Mucosa of rectum (tissue), 2 donors: Measurements from ENCODE around the gene USP48.

Experiments
- H3K27ac ChIP-seq, 2 donors: one replicate each; pipeline ENCODE4 v1.7.0; 2013; ENCODE audit warnings: inconsistent platforms in 2 of 2, low read depth in 2 of 2, low read length in 2 of 2
- H3K27me3 ChIP-seq, 2 donors: one replicate each; pipeline ENCODE4 v1.7.0; 2013; ENCODE audit warnings: low read length in 2 of 2; ENCODE audit not compliant: control insufficient read depth in 2 of 2, insufficient read depth in 2 of 2
- H3K36me3 ChIP-seq, 2 donors: one replicate each; pipeline ENCODE4 v1.7.0; 2013; ENCODE audit warnings: low read length in 2 of 2; ENCODE audit not compliant: control insufficient read depth in 2 of 2, insufficient read depth in 2 of 2
- H3K4me1 ChIP-seq, 2 donors: one replicate each; pipeline ENCODE4 v1.7.0; 2013; ENCODE audit warnings: low read length in 2 of 2, mild to moderate bottlenecking in 1 of 2; ENCODE audit not compliant: control insufficient read depth in 2 of 2, insufficient read depth in 2 of 2
- H3K4me3 ChIP-seq, 2 donors: one replicate each; pipeline ENCODE4 v1.7.0; 2013; ENCODE audit warnings: low read length in 2 of 2
- H3K9ac ChIP-seq, 2 donors: one replicate each; pipeline ENCODE4 v1.7.0; 2013; ENCODE audit warnings: low read length in 2 of 2, low read depth in 1 of 2, mild to moderate bottlenecking in 1 of 2
- H3K9me3 ChIP-seq, 2 donors: one replicate each; pipeline ENCODE4 v1.7.0; 2013; ENCODE audit warnings: low read length in 2 of 2; ENCODE audit not compliant: control insufficient read depth in 2 of 2
- donor health status: healthy.
- donor health status: Normal muscosa, but diverticular disease.

The USP48 gene

DNA sequence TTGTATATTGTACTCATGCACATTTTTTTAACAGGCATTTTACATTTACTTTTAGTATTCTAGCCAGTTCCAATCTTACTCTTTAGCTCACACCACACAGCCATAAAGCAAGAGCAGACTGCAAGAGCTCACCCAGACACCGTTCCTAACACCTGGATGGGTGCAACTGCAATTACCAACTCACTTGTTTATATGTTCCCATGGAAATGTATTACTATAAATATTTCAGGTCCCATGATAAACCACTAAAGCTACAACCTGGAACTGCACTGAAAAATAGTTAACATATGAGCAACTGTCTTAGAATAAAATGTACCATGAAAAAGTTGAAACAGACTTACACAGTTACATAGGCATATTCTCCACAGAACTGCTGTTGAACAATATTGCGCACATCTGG, 30.8 kb downstream of the USP48 start:
- H3K27me3 ChIP-seq: no peaks in the 10 kb centered on the region
- no peak overlapping the region for H3K4me3 ChIP-seq
- peaks cover 32 to 45% of the 10 kb centered on the region in 2 donors for H3K36me3 ChIP-seq
- no peak overlapping the region for H3K27ac ChIP-seq
- no peak overlapping the region for H3K9ac ChIP-seq
- no peaks in the 10 kb centered on the region for H3K9me3 ChIP-seq
- no peaks in the 10 kb centered on the region for H3K4me1 ChIP-seq

DNA sequence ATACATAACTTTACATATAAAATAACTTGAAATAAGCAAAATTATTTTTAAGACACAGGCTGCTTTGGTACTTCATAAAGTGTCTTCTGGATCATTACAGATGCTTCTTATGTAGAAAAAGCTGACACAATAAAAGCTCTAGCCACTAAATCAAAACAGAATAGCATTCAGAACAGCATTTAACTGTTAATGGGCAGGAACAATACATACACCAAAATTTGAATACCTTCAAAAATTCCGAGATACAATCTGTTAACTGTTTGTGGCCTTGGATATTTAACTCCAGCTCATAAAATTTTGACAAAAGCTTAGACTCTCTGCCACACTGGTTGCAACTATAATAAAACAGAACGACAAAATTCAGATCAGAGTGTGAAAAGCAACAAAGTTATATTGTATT, 31.7 kb downstream of the USP48 start:
- Histone ChIP-seq H3K27ac (no peak overlapping the region), H3K36me3 (peaks cover 37 to 49% of the 10 kb centered on the region in 2 donors), H3K4me3 (no peak overlapping the region), H3K9ac (no peak overlapping the region), H3K4me1 (no peaks in the 10 kb centered on the region), H3K27me3 (no peaks in the 10 kb centered on the region), H3K9me3 (no peaks in the 10 kb centered on the region)

- Histone ChIP-seq H3K9ac (no peak overlapping the region), H3K9me3 (no peaks in the 10 kb centered on the region), H3K27me3 (no peaks in the 10 kb centered on the region), H3K4me3 (no peak overlapping the region), H3K36me3 (peaks cover 37 to 49% of the 10 kb centered on the region in 2 donors), H3K27ac (no peak overlapping the region), H3K4me1 (no peaks in the 10 kb centered on the region)
Measured at GRCh38 chr1:21750841-21751240, 32.1 kb downstream of the USP48 start.

- peaks cover 30 to 43% of the 10 kb centered on the region in 2 donors for H3K36me3 ChIP-seq
- no peak overlapping the region for H3K27ac ChIP-seq
Measured at GRCh38 chr1:21749859-21750468, 33.0 kb downstream of the USP48 start.

GRCh38 chr1:21749109-21749508, 33.8 kb downstream of the USP48 start:
- peaks cover 23 to 36% of the 10 kb centered on the region in 2 donors for H3K36me3 ChIP-seq
- no peaks in the 10 kb centered on the region for H3K9me3 ChIP-seq
- no peaks in the 10 kb centered on the region for H3K27me3 ChIP-seq
- H3K4me3 ChIP-seq: no peak overlapping the region
- no peaks in the 10 kb centered on the region for H3K4me1 ChIP-seq
- no peak overlapping the region for H3K9ac ChIP-seq
- H3K27ac ChIP-seq: no peak overlapping the region

More at GRCh38 chr1:21749859-21750468, 33.0 kb downstream of the USP48 start:
- no peak overlapping the region for H3K9ac ChIP-seq
- no peaks in the 10 kb centered on the region for H3K9me3 ChIP-seq
- H3K4me3 ChIP-seq: no peak overlapping the region
- H3K4me1 ChIP-seq: no peaks in the 10 kb centered on the region
- no peaks in the 10 kb centered on the region for H3K27me3 ChIP-seq

DNA sequence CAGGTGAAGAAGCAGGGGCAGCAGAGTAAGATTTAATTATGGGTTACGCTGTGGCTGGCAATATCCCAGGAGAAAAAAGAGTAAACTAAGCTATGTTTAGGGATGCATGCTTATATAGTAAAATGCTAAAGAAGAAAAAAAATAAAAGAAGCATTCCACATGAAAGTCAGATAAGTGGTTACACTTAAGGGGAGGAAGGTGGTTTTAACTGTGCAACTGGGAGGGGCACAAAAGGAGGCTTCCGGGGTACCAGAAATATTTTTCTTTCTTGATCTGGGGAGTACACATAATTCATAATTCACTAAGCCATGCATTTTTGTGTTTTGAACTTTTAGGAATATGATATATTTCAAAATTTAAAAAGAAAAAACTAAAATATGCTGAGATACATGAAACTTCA, 39.5 kb downstream of the USP48 start:
- no peaks in the 10 kb centered on the region for H3K9me3 ChIP-seq
- H3K27me3 ChIP-seq: no peaks in the 10 kb centered on the region
- no peak overlapping the region for H3K9ac ChIP-seq
- H3K27ac ChIP-seq: no peak overlapping the region
- no peaks in the 10 kb centered on the region for H3K4me1 ChIP-seq
- no peak overlapping the region for H3K4me3 ChIP-seq
- peaks cover 13 to 29% of the 10 kb centered on the region in 2 donors for H3K36me3 ChIP-seq

DNA sequence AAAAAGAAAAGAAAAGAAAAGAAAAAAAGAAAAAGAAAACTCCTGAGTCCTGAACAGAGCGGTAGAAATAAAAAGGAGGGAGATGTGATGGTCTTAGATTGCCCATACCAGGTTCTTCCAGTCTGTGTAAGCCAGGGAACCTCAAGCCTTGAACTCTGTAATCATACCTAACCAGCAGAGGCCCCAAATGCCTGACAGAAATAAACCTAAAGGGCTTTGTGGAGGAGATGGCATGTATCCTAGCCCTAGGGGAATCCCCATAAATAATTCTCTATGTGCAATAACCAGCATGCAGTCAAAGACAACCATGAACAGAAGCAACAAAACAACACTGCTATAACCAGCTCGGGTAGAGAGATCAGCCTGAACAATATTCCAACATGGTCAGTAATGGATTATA, 40.4 kb downstream of the USP48 start:
- Histone ChIP-seq H3K27ac (no peak overlapping the region), H3K4me1 (no peaks in the 10 kb centered on the region), H3K9ac (no peak overlapping the region), H3K9me3 (no peaks in the 10 kb centered on the region), H3K27me3 (no peaks in the 10 kb centered on the region), H3K4me3 (no peak overlapping the region), H3K36me3 (peaks cover 10 to 27% of the 10 kb centered on the region in 2 donors)

GRCh38 chr1:21741206-21741605, 41.7 kb downstream of the USP48 start:
- H3K9me3 ChIP-seq: no peaks in the 10 kb centered on the region
- no peaks in the 10 kb centered on the region for H3K27me3 ChIP-seq
- H3K36me3 ChIP-seq: peaks cover 5 to 27% of the 10 kb centered on the region in 2 donors
- H3K27ac ChIP-seq: no peak overlapping the region
- no peak overlapping the region for H3K9ac ChIP-seq
- no peak overlapping the region for H3K4me3 ChIP-seq
- no peaks in the 10 kb centered on the region for H3K4me1 ChIP-seq

DNA sequence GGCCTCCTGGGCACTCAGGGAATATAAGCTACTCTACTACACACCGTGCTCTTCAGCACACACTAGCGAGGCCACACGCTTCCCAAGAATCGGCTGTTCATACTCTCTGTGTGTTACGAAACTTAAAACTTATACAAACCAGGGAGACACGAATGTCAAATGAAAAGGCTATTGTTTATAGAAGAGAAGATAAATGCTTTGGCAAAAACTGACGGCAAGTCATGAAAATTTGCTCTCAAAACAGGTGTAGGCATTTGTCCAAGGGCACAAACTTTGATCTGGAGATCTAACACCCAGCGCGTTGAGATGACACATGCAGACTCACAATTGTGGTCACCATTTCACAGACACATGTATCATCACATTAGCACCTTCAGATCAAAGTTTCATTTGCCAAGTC, 46.1 kb downstream of the USP48 start:
- no peaks in the 10 kb centered on the region for H3K9me3 ChIP-seq
- no peaks in the 10 kb centered on the region for H3K27me3 ChIP-seq
- no peak overlapping the region for H3K27ac ChIP-seq
- H3K36me3 ChIP-seq: peaks cover 21 to 47% of the 10 kb centered on the region in 2 donors
- no peak overlapping the region for H3K4me3 ChIP-seq
- H3K9ac ChIP-seq: no peak overlapping the region
- no peaks in the 10 kb centered on the region for H3K4me1 ChIP-seq

- Histone ChIP-seq H3K9me3 (no peaks in the 10 kb centered on the region), H3K36me3 (peaks cover 21 to 51% of the 10 kb centered on the region in 2 donors), H3K27me3 (no peaks in the 10 kb centered on the region), H3K9ac (no peak overlapping the region), H3K4me1 (no peaks in the 10 kb centered on the region), H3K4me3 (no peak overlapping the region), H3K27ac (no peak overlapping the region)
Measured at GRCh38 chr1:21736011-21736410, 46.9 kb downstream of the USP48 start.
